Measurements from ENCODE around the gene BMPR1A.
A peak's percentile ranks its signal among the peaks of the same experiment; 100 is the strongest.
"Not testable (repeated sequence)": the region's sequence is repeated elsewhere in the genome, so short reads cannot be mapped to it uniquely, and the experiment has no call there.

BMPR1A gene

DNA sequence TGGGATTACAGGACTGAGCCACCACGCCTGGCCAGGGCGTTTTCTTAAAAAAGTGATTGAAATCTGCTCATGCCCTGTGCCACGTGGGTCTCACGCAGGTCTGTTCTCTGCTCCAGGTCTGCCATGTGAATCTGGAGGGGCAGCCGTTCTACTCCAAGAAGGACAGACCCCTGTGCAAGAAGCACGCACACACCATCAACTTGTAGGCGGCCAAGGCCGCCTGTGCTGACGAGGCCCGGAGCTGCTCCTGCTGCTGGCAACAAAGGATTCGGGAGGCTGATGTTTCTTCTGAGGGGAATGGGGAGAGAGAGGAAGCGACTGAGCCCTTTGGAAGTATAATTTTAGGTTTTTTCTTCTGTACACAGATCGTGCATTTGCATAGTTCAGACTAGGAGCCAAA, 23.6 kb upstream of the BMPR1A start:
- DNase-seq = no peak

DNA sequence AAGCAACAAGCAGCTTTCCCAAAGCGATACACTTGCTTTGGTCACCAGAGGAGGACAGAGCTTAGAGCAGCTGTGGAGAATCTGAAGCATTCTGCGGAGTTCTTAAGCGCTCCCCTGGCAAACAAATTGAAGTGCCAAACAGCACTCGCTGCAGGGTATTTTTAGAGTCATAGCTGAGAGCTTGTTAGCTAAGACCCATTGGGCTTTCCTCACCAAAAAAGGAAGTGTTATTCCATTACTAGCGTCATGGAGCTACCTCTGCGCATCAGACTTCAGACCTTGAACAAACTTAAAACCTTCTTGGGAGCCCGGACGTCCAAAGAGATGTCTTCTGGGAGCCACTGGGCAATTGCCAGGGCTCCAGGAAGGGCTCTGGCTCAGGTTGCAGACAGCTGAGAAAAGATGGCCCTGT, 23.2 kb upstream of the BMPR1A start:
- no peak for DNase-seq

DNA sequence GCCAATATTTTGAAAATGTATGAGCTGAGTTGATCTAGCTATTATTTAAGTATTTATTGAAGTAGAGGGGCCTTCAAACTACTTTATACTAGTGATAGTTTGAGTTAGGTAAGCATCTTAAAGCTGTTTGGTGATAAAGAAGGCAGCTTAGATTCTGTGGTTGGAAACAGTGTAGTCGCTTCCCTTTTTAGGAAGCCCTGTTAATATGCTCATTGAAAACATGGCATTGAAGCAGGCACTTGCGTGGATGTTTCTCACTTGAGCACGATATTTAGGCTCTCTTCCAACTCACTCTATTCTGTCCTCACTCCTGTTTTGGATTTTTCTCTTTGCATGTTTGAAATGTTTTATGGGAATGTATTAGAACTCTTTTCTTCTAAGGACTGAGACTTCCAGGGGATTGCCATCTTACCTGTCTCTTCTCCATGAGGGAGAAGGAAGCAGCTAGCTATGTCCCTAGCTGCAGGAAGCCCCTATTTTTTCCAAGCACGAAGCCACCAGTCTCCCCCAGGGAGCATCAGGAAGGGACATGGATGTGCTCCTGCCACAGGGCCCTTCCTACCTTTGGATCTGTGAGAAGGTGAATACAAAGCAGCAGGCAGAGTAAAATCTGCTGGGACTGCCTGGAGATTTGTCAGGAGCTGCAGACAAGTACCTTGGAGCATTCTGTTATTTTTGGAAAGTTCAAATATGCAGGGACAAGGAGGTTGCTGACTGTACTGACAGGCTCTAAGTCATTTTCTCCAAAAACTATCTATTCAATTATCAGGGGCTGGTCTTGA, 22.0 kb upstream of the BMPR1A start:
- no peak for DNase-seq

DNA sequence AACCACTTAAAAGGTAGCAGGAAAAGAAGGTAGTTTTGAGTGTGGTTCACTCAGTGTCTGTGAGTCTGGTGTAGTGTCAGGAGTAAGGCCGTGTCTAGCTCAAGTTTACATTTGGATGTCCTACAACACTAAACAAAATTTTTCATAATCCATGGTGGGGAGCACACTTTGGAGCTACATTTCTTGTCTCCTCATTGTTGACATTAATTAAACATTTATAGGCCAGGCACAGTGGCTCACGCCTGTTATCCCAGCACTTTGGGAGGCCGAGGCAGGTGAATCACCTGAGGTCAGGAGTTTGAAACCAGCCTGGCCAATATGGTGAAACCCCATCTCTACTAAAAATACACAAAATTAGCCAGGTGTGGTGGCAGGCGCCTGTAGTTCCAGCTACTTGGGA, 21.1 kb upstream of the BMPR1A start:
- DNase-seq = not testable (repeated sequence)

DNA sequence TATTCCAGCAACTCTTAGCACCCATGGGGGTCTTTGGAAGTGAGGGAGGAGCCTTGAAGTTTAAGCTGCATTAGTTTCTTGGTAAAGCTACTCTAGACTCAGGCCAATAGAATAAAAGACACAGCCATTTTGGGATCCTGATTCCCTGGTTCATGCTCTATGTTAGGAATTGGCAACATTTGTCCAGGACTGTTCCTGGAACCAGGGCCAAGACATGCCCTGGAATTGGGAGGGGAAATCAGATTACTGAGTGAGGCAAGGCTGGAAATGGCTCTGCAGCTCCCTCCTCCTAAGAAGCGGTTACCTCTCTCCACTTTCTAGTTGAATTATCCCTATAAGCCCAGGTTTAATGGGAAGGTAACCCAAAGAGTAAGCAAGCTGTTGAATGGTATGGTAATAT, 14.2 kb upstream of the BMPR1A start:
- no peak for DNase-seq

DNA sequence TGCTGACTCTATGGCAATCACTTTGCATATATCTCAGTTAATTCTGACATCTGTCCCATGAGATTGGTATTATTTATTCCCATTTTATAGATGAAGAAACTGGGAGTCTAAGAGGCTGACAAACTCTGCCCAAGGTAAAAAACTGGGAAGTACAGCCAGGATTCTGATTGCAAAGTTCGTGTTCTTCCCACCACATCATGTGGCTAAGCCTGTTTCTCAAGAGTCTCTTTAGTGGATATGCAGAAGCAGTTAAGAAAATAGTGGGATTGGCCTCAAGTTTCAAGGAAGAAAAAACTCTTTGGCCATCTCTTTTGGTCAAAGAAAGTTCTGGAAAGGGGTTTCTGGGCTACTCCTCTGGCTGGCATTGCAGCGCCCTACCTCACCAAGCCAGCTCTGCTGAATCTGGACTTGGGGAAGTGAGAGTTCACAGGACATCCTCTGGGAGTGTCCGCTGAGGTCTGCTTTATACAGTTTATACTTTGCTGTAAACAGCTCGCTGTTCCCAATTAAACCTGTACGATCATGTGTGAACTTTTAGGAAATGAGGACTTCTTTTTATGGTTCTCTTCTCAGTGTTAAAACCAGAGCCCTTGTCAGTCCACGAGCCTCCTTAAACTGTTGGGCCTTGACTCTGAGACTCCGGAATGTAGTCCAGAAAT, 12.2 kb upstream of the BMPR1A start:
- DNase-seq = no peak

DNA sequence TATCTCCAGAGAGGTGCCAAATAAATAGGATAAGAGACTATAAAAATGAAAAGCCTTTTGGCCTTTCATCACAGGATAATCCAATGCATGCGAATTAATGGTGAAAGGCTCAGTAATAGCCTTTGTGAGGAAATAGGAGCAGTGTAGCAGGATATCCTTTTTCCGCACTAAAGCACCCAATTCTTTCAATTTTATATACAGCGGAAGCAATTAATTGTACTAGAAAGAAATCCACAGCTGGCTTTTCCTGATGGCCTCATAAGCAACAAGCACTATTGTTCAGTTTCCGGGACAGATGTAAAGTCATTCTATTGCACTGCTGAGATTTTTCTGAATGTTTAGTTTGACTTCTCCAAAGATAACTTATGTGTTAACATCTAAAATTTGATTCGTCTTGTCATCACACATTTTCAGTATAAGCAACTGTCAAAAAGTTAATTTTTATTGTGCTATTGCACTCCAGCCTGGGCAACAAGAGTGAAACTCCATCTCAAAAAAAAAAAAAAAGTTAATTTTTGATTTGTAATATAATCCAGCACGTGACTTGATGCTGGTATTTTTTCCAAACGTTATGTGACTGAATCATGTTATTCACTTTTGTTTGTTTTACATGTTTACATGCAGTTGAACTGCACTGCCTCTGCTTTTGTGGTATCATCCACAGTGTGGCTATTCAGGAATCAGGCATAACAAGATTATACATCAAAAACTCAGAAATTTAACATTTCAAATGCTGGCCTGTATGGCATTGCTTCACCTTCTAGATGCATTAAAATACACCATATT, 8.4 kb upstream of the BMPR1A start:
- DNase-seq = no peak

DNA sequence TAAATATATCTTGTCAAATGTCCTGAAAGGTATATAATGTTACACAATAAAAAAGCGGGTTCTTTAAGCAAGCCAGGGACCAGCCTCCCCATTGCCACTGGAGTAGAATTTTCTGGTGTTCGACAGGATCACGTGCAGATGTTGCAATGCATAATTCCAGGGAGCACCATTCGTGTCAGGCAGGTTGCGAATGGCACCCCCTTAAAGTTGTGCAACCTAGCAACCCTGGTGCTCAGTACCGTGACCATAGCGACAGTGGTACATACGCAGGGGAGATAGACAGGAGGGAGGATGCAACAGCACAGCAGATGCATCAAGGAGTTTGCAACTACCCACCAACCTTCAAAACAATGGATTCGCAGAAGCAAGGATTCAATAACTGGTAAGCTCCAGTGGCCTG, 6.6 kb upstream of the BMPR1A start:
- no peak for DNase-seq

DNA sequence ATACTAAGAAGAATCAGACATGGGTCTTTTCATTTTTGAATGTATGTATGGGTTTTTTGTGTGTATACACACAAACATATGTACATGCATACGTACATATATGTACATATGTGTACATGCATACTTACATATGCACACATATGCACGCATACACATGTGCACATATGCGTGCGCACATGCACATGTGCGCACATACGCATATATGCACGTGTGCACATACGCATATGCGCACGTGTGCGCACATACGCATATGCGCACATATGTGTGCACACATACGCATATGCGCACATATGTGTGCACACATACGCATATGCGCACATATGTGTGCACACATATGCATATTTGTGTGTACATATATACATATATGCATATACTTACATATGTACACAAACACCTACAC, 4.9 kb upstream of the BMPR1A start:
- no peak for DNase-seq

DNA sequence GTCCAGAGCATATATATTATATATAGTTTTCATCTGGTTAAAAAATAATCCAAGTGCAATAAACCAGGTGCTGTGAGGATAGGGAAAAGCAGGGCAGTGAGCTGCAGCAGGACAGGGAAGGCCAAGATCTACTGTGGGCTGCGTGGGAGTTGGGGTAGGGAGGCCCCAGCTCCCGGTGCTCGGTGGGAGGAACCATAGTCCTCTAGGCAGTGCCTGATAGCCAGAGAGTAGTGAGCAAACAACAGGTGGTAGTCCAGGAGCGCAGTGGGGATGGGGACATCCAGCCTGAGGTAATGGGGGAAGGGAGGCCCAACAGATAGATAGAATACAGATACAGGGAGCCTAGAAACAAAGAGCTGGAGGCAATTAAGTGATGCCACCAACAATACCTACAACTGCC, 4.1 kb upstream of the BMPR1A start:
- DNase-seq = no peak

DNA sequence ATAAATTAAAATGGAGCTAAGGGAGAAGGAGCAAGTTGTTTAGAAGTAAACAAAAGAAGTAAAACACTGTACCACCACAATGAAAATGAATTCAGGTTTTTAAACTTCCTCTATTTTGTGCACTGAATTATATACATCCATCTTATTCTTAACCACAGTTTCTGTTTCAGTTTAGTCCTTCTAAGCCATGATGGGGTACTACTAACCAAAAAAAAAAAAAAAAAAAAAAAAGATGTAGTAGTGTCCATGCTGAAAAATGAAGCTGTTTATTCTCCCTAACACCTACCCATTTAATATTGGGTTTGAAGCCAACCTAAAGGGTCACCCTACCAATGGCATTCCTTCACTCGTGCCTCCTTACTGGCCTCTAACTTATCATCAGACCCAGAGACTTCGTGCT, 3.4 kb upstream of the BMPR1A start:
- DNase-seq = no peak

DNA sequence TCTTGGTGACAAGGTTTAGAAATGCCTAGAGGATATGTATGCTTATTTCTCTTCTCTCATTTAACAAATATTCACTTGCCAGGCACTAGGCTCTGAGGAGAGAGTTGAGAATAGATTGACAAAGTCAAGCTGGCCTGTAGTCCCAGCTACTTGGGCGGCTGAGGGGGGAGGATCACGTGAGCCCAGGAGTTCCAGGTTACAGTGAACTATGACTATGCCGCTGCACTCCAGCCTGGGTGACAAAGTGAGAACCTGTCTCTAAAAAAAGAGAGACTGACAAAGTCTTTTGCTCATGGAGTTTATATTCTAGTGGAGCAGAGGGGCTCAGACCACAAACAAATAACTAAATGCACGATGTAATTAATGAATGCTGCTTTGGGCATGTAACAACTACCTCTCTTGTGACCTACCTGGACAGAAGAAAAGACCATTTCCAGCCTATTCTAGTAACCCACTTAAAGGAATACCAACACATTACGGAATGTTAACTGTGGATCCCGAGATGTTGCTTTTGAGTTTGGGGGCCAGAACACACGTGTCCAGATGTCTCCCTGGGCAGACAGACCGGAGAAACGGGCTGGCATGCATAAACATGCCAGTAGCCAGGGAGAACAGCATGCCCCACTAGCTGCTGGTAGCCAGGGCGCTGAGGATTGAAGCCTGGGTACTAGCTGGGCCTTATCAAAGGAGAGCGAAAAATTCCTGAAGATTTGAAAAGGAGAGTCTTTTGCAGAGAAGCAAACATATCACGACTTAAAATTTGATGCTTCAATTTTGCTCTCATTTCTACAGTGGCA, 2.6 kb upstream of the BMPR1A start:
- DNase-seq = no peak

DNA sequence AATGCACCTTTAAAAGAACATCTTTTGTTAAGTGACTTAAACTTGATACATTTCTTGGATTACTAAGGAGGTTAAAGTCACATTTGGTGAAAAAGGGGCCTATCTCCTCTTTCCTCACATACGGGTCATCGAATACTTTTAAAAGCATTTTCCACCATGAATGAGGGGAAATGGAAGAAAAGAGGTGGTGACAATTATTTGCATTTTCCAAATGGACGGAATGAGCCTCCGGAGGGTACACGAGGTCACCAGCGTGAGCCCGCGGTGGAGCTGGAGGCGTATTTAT, 1.0 kb upstream of the BMPR1A start:
- no peak for DNase-seq

DNA sequence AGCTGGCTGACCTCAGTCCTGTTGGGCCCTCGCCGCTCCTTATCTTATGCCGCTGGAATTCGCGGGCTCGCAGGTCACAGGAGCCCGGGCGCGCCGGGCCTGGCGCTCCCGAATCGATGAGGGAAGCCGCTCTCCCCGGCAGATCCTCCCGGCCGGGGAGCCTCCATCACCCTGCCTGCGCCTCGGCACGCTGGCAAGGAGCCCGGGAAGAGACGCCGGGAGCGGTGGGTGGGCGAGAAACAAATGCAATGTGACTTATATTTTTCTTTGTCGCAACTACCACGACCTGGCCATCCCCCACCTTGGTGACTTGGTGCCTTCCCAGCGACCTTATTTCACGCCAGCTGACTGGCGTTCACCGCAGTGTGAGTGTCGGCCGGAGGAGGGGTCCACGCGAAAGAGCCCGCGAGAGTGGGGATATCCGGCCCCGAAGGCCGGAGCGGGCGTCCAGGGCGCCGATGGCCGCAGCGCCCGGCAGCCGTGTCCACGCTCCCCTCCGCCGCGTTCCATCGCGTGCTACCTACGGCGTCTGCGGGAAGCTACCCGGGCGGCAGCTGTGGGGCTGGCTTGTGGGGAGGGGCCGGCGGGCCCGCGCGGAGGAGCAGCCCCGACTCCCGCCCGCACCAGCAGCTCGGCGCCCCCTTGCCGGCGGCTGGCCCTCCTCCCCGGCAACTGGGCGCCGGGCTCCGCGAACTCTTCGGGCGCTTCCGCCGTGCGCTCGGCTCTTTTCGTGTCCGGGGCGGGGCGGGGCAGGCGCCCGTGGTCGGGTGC, 494 bp upstream of the BMPR1A start:
- no peak for DNase-seq

DNA sequence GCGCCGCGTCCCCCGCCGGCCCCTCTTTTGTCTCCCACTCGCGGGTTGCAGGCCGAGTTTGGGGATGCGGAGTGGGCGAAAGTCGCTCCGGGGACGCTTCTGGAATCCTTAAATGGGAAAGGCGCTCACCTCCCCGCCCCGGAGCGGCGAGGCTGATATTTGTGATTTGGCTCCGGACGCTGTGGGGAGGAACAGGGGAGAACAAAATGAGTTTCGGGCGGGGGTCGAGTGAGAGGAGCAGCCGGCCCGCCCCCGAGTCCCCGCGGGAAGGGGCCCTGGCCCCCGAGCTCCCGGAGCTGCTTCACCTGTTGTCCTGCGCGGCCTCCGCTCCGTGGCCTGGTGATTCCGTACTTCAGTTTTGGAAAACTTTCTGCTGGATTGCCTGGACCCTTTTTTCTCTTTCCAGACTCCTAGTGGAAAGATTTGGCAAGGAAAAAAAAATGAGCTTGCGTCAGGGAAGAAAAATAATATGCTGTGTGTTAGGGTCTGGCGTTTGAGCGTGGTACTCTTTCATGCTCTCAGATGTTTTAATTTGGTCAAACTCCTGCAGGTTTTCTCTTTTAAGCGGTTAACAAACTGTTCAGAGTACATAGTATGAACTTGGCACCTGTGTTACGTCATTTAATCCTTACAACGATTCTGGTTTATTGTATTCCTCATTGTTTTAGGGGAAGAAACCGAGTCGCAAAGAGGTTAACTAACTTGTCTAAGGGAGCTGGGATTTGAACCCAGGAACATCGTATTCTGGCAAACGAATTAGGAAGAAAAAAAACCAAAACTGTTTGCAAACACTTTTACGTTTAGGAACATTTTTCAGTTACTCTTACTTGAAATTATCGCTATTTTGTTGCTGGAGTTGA, 924 bp downstream of the BMPR1A start:
- DNase-seq = peak; percentile 11

DNA sequence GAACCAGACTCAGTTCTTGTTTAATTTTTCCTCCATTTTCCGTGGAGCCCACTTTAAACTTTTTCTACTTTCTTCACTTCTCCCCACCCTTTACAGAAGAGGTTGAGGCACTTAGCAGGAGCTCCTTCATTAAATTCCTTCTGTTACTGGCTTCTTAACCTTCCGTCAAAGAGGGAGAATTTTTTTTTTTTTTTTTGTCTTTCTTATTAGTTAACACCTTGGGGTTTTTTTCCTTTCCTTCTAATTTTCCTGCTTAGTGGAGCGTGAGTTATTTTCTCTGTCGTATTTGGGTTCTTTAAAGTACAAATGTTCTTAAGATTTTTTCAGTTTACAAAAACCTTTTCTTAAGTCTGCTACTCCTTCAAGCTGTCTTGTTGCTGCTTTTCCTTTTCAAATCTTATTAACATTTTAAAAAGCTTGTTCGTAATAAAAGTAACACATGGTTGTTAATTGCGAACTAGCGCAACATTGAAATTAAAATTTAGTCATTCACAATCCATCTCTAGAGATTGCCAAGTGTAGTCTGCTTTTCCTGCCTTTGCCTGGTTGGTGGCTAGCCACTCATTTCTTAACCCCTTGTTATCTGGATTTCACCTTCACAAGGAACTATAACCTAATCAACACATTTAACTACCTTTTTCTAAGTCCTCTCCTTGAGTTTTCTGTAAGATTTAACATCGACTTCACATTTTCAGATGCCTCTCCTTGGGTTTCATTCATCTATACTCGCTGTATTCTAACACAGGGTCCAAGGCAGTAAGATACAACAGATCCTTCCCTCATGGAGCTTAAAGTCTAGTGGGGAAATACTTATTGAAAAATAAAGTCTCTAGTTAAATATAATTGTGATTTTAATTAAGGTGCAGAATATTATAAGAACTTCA, 2.0 kb downstream of the BMPR1A start:
- DNase-seq = no peak

DNA sequence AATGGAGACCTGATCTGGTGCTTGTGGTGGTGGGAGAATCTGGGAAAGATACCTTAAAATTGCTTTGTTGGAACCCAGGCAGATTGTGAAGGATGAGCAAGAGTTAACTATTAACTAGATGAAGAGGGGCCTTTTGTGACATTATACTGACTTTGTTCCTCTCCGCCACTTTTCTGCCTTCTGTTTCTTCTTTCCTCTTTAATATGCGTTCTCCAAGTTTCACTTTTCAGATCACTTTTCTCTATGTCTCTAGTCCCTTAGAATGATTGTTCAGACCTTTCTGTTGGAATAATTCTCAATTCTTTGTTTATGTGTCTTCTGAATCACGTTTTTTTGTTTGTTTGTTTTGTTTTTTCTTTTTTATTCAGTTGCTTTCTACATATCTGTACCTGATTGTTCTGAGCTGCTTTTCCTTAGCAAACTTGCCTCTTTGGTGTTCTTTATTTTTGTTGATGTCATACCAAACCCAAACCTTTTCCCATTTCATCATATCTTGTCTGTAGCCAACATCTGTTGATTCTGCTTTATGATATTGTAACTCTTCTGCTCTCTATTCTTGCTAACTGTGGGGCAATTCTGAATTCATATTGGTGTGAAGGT, 2.8 kb downstream of the BMPR1A start:
- DNase-seq = no peak

DNA sequence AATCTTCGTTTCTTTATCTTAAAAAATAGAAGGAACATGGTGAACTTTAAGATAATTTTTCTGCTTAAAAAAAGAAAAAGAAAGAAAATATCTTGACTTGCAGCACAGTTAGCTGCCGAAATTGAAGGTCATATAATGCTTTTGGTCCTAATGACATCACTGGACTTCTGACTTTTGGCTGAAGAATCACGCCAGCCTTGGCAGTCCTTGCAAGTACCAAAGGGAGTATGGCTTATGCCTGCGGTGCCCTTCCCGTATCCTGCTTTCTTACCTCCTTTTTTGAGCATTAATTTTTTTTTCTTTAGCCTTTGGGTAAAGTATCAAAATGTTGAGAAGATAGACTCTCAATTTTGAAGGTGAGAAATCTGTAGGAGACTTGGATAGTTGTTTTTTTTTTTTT, 7.0 kb downstream of the BMPR1A start:
- DNase-seq = no peak

DNA sequence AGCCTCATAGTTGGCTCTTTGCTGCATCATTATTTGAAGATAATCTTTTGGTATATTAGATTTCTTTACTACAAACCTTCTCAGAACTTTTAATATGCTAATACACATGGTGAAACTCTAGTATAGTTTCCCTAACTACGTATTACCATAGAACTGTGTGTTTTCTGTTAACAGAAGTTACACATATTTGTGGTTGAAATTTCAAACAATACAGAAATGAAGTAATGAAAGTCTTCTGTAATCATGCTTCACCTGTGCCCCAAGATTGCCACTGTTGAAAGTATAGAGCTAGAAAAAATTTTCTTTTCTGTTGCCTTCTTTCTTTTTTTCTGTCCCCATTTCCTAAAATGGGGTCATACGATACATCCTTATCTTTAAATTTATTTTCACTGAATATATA, 9.1 kb downstream of the BMPR1A start:
- DNase-seq = no peak

DNA sequence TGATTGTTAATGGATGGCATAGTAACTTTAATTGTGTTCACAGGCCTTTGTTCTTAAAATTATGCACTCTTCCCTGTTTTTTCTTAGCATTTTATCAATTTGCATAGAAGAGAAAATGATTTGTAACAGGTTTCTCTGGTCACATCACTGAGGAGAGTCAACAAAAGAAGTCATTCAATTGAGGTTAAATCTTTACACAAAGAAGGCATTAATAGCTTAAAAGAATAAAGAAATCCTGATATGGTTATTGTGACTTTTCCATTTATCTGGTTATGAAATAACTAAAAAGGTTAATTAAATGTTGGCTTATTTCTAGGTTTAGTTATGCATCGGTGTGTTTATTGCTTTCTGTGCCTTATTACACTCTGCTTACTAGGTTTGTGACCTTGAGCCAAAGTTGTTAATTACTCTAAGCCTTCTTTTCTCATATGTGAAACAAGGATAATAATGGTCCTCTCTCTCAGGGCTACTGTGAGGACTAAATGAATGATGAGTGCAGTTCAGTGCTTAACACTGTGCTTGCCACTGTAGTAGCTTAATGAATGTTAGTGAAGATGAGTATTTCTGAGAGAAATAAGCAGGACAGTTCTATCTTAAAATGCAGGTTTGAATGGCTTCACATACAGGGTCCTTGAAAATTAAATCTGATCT, 12.1 kb downstream of the BMPR1A start:
- DNase-seq = no peak
